ENCODE data around the gene SPTLC2.

Gene SPTLC2

DNA sequence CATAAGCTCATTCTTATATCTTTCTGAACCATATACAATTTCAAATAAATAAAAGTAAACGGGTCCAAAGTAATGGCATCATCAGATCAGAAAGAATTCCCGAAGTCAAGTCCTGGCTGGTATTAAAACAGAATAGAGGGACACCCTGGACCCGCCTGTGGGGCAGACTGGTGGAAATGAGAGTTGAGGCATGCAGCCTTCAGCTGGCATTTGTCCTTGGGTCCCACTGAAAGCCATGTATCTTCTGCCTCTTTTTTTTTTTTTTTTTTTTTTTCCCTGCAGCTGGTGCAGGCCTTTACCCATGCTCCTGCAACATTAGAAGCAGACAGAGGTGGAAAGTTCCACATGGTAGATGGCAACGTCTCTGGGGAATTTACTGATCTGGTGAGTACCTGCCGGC, 148.6 kb downstream of the SPTLC2 start:
- no peak for DNase-seq (ENCODE audit: low read depth)

GRCh38 chr14:77459072-77459723, 157.2 kb downstream of the SPTLC2 start:
- peak; percentile 27 for DNase-seq (ENCODE audit: low read depth)

GRCh38 chr14:77458249-77458950, 158.0 kb downstream of the SPTLC2 start:
- peak; percentile 17 for DNase-seq (ENCODE audit: low read depth)

DNA sequence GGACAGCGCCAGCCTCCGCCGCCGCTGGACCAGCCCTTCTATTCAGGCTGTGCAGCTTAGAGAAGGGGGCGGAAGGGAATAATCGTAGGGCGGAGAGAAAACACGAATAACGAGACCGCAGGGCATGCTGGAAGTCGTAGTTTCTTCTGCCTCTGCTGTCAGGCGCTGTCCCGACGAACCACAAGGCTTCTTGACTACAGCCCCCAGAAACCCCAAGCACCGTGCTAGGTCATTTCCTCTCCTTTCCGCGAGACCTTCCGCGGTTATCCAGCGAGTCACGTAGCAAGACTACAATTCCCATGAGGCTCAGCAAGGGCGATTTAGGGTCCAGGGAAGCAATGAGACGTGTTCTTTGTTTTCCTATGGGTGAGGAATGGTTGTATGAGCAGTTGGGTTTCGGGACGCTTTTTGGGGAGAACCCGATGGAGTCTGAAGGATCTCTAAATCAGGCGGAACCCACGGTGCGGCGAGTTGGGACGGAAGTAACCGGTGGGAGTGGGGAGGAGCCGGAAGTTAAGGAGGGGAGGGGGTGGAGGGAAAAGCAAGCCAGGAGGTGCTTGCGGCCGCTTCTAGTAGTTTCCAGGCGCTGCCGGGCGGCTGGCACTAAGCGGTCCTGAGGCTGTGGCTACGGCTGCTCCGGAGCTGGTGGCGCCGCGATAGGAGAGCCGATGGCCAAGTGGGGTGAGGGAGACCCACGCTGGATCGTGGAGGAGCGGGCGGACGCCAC, 158.8 kb downstream of the SPTLC2 start, which contains the start of the genes AHSA1 and VIPAS39:
TSS of gene AHSA1 (plus strand) at position 572 of the 727 bp plus-strand sequence. CDS start at position 669, 97 bp downstream.
TSS of gene VIPAS39 (minus strand) at position 80 of the 727 bp plus-strand sequence. CDS start 3,499 bp downstream, outside the sequence.
- DNase-seq (ENCODE audit: low read depth): peak; percentile 92

- no peak for DNase-seq (ENCODE audit: low read depth)
Observed at GRCh38 chr14:77457115-77457521, 159.3 kb downstream of the SPTLC2 start.

Data from CMK (cell line).